GM12892 (cell line): ENCODE measurements around the gene MMP2.

ENCODE experiments used
- POLR2A ChIP-seq: IDR thresholded peaks from 2 replicates; pipeline ENCODE4 v1.6.1; 2011; ENCODE audit warnings: low read depth, low read length, control low read depth
- POLR2AphosphoS5 ChIP-seq: IDR thresholded peaks from 2 replicates; pipeline ENCODE4 v1.6.1; 2011; ENCODE audit warnings: low read depth, low read length, control low read depth

- TF ChIP-seq POLR2A (no peak), POLR2AphosphoS5 (no peak)
Observed at GRCh38 chr16:55489119-55489955, 10.3 kb downstream of the MMP2 start.
